HepG2 (cell line): Measurements from ENCODE around the gene TP53I3. TPM values are rescaled to one million over a fixed set of nuclear protein-coding genes. Genes with fewer than 3 reads are reported as not detected.

Experiments used
- AHR ChIP-seq: IDR thresholded peaks from 2 replicates; pipeline ENCODE4 v1.6.1; 2018; ENCODE audit warnings: missing genetic modification reagents, missing compliant biosample characterization
- DR1 ChIP-seq: sonication (generic); formaldehyde crosslinking; IDR thresholded peaks from 2 replicates; pipeline ENCODE4 v1.8.0; 2021; ENCODE audit warnings: mild to moderate bottlenecking, missing genetic modification reagents, inconsistent platforms
- FIP1L1 ChIP-seq: fragments of 200-400 bp; formaldehyde crosslinking; IDR thresholded peaks from 2 replicates; pipeline ENCODE4 v1.6.1; 2018; ENCODE audit warnings: low read depth, mild to moderate bottlenecking, low read length, moderate library complexity, borderline replicate concordance; ENCODE audit not compliant: insufficient read depth
- HMGXB3 ChIP-seq: sonication (generic); formaldehyde crosslinking; IDR thresholded peaks from 2 replicates; pipeline ENCODE4 v1.4.0; 2020; ENCODE audit warnings: missing genetic modification reagents, borderline replicate concordance
- JUNB ChIP-seq: sonication (generic); formaldehyde crosslinking; IDR thresholded peaks from 2 replicates; pipeline ENCODE4 v1.8.0; 2022; ENCODE audit warnings: missing genetic modification reagents, mild to moderate bottlenecking, borderline replicate concordance
- NR2F2 ChIP-seq: IDR thresholded peaks from 2 replicates; pipeline ENCODE4 v1.6.1; 2012; ENCODE audit warnings: low read depth, inconsistent platforms, borderline replicate concordance
- REXO4 ChIP-seq: sonication (generic); formaldehyde crosslinking; IDR thresholded peaks from 2 replicates; pipeline ENCODE4 v1.8.0; 2022; ENCODE audit warnings: missing genetic modification reagents, mild to moderate bottlenecking, borderline replicate concordance
- RFXAP ChIP-seq: sonication (generic); formaldehyde crosslinking; IDR thresholded peaks from 2 replicates; pipeline ENCODE4 v1.4.0; 2020; ENCODE audit warnings: missing genetic modification reagents, borderline replicate concordance
- SNRNP70 ChIP-seq: fragments of 200-400 bp; formaldehyde crosslinking; IDR thresholded peaks from 2 replicates; pipeline ENCODE4 v1.6.1; 2017; ENCODE audit warnings: mild to moderate bottlenecking, low read depth, low read length, moderate library complexity
- SP1 ChIP-seq, 2 experiments: fragments of 450-650 bp in 1 of 2; sonication (generic) in 1 of 2; formaldehyde crosslinking in 1 of 2; IDR thresholded peaks; 2 replicates each; pipeline versions ENCODE4 v1.4.0 to v1.6.1; 2016 to 2020; ENCODE audit warnings: missing genetic modification reagents in 1 of 2
- SYNCRIP ChIP-seq: fragments of 200-400 bp; formaldehyde crosslinking; IDR thresholded peaks from 2 replicates; pipeline ENCODE4 v1.6.1; 2018; ENCODE audit warnings: mild to moderate bottlenecking, low read depth, low read length; ENCODE audit not compliant: insufficient read depth
- TEF ChIP-seq: sonication (generic); formaldehyde crosslinking; IDR thresholded peaks from 2 replicates; pipeline ENCODE4 v1.5.0; 2020; ENCODE audit warnings: missing genetic modification reagents
- ZBTB14 ChIP-seq: sonication (generic); formaldehyde crosslinking; IDR thresholded peaks from 2 replicates; pipeline ENCODE4 v1.4.0; 2020; ENCODE audit warnings: missing genetic modification reagents
- ZNF557 ChIP-seq: sonication (generic); formaldehyde crosslinking; IDR thresholded peaks from 2 replicates; pipeline ENCODE4 v1.4.0; 2020; ENCODE audit warnings: missing genetic modification reagents
- ZNF768 ChIP-seq: sonication (generic); formaldehyde crosslinking; IDR thresholded peaks from 2 replicates; pipeline ENCODE4 v1.4.0; 2020; ENCODE audit warnings: missing genetic modification reagents
- ZSCAN12 ChIP-seq: sonication (generic); formaldehyde crosslinking; IDR thresholded peaks from 2 replicates; pipeline ENCODE4 v1.9.0; 2021; ENCODE audit warnings: mild to moderate bottlenecking, missing genetic modification reagents
- polyA plus RNA-seq, 8 experiments: library from polyadenylated mRNA; depleted of rRNA in 3 of 8; stranded (reverse) in 7 of 8; unstranded in 1 of 8; fragments of >200 nt; fragmentation: Illumina TruSeq in 4 of 8; extraction: Trizol in 4 of 8; gene quantifications; 2 replicates each; pipeline versions ENCODE4 v1.2.1 to v1.2.3, GENCODE V29; 2011 to 2016; ENCODE audit warnings: low read depth in 4 of 8, missing spikeins in 1 of 8, mixed read lengths in 1 of 8; ENCODE audit not compliant: insufficient read depth in 1 of 8
- total RNA-seq, 5 experiments: library from RNA; depleted of rRNA; stranded (reverse); fragments of >200 nt; fragmentation: Illumina TruSeq; extraction: Trizol; gene quantifications; 2 replicates each; pipeline ENCODE4 v1.2.3, GENCODE V29; 2016; ENCODE audit warnings: low read depth in 1 of 5
- TF ChIP-seq, protein P1 (sequence below): sonication (generic); formaldehyde crosslinking; IDR thresholded peaks from 2 replicates; pipeline ENCODE4 v1.4.0; 2020; ENCODE audit warnings: mild to moderate bottlenecking, missing genetic modification reagents, borderline replicate concordance
- TF ChIP-seq, protein P2 (sequence below): sonication (generic); formaldehyde crosslinking; conservative IDR thresholded peaks from 2 replicates; pipeline ENCODE4 v1.5.0; 2020; ENCODE audit warnings: missing genetic modification reagents

The TP53I3 gene
- total and polyA plus RNA-seq, 2 of the 13 experiments (the other 11 are each of a cell fraction or from before 2014, with no cell fraction given): 25.0 to 44.1 TPM

DNA sequence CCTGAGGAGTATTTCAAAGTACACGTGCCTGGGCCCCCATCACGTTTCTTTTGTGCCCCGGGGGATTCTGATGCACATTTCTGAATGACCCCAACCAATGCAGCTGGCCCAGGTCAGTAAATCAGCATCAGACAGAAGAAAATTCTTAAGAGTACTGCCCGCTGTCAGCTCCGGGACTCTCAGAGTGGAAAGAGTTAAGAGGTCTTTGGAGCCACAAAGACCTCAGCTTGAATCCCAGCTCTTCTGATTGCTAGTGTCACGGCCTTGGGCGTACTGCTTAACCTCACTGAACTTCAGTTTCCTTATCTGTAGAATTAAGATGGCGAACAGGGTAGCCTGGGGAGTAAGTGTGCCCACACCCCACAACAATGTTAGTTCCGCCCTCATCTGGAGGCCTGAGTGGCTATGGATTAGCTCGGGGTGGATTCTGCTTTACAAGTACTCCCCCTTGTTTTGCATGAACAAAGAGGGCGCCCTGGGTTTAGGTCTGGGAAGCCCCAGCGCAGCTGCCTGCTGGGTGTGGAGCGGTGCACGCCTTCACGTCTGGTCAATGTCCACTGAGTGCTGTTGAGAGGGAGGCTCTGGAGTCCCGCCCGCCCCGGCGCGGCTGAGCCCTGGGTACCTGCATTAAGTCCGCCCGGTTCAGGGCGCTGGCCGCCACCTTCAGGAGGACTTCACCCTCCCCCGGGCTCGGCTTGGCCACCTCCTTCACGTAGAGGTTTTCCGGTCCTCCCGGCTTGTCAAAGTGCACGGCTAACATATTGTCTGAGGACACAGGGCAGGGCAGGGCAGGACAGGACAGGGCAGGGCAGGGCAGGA, 858 bp downstream of the TP53I3 start (continued):
- TF ChIP-seq SYNCRIP: no peak
- TF ChIP-seq TEF (CRISPR knock-in tag): no peak
- TF ChIP-seq NR2F2: peak; percentile 47; the same call in 1 of the 2 replicates
- TF ChIP-seq HMGXB3 (CRISPR knock-in tag): no peak; the same call in 1 of the 2 replicates
- peak; percentile 33; the same call in 1 of the 2 replicates for TF ChIP-seq ZSCAN12 (CRISPR knock-in tag)
- TF ChIP-seq SNRNP70: no peak
- no peak; the same call in 1 of the 2 replicates for TF ChIP-seq ZBTB14
- TF ChIP-seq, protein P1, sequence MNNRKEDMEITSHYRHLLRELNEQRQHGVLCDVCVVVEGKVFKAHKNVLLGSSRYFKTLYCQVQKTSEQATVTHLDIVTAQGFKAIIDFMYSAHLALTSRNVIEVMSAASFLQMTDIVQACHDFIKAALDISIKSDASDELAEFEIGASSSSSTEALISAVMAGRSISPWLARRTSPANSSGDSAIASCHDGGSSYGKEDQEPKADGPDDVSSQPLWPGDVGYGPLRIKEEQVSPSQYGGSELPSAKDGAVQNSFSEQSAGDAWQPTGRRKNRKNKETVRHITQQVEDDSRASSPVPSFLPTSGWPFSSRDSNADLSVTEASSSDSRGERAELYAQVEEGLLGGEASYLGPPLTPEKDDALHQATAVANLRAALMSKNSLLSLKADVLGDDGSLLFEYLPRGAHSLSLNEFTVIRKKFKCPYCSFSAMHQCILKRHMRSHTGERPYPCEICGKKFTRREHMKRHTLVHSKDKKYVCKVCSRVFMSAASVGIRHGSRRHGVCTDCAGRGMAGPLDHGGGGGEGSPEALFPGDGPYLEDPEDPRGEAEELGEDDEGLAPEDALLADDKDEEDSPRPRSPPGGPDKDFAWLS (CRISPR knock-in tag): no peak
- TF ChIP-seq AHR (CRISPR knock-in tag): peak; percentile 23; the same call in 1 of the 2 replicates
- TF ChIP-seq SP1 (IDR thresholded peaks at IDR 0.05): no peak
- TF ChIP-seq SP1 (CRISPR knock-in tag; IDR thresholded peaks at IDR 0.05): 0 out of 2 replicates have a peak, but pooled peaks have one; percentile 33
- TF ChIP-seq, protein P2, sequence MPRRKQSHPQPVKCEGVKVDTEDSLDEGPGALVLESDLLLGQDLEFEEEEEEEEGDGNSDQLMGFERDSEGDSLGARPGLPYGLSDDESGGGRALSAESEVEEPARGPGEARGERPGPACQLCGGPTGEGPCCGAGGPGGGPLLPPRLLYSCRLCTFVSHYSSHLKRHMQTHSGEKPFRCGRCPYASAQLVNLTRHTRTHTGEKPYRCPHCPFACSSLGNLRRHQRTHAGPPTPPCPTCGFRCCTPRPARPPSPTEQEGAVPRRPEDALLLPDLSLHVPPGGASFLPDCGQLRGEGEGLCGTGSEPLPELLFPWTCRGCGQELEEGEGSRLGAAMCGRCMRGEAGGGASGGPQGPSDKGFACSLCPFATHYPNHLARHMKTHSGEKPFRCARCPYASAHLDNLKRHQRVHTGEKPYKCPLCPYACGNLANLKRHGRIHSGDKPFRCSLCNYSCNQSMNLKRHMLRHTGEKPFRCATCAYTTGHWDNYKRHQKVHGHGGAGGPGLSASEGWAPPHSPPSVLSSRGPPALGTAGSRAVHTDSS (CRISPR knock-in tag): no peak
- TF ChIP-seq RFXAP: peak; percentile 78; the same call in 1 of the 2 replicates
- peak; percentile 82; the same call in 1 of the 2 replicates for TF ChIP-seq ZNF768 (CRISPR knock-in tag)
- no peak for TF ChIP-seq FIP1L1
- TF ChIP-seq ZNF557 (CRISPR knock-in tag): peak; percentile 27
- no peak for TF ChIP-seq REXO4 (CRISPR knock-in tag)
- TF ChIP-seq DR1 (CRISPR knock-in tag): peak; percentile 66
- TF ChIP-seq JUNB (CRISPR knock-in tag): no peak
